Activated CD4-positive, alpha-beta T cell treated with anti-CD3 and anti-CD28 coated beads, Interleukin-2, Interleukin-6, amounts not matched to agents 100 ng/mL and 50 ng/mL, durations not matched to agents 16 hours and 8 hours (primary cell): ENCODE measurements around the gene CDKAL1.

Experiments used
- DNase-seq: peaks from one replicate; pipeline ENCODE4 v3.0.0-alpha.2; 2020

Gene CDKAL1

GRCh38 chr6:21158149-21158548 is 623.9 kb downstream of the CDKAL1 start:
- no peak for DNase-seq

DNA sequence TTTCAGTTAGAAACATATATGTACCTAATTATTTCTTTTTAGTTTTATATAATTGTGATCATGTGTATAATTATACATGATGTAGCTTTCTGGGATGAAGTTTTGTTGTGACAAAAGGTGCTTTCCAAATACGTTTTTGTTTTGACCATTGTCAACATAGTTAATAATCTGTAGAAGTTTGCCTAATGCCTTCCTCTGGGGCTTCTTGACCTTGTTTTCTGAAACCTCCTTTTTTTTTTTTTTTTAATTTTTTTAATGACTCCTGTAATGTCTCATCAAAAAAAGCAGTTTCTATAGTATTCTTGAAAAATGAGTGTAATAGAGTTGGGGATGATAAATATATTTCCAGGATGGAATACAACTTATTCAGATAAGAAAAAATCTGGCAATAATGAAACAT is 624.6 kb downstream of the CDKAL1 start:
- DNase-seq = no peak

DNA sequence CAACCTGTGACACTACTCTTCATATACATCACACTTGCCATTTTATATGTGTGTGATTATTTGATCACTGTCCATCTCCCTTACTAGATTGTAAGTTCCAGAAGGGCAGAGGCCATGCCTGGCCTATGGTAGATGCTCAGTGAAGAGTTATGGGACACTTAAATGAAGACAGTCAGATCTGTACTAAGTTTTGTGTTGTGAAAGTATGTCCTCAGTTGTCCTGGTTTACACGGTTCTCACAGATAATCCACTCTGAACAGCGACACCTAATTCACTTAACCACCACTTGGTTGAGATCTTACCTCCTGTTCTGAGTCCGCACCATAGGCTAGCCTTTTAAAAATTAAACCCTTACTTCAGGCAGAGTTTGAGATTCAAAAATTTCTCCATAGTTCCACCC is 625.2 kb downstream of the CDKAL1 start:
- DNase-seq = no peak

DNA sequence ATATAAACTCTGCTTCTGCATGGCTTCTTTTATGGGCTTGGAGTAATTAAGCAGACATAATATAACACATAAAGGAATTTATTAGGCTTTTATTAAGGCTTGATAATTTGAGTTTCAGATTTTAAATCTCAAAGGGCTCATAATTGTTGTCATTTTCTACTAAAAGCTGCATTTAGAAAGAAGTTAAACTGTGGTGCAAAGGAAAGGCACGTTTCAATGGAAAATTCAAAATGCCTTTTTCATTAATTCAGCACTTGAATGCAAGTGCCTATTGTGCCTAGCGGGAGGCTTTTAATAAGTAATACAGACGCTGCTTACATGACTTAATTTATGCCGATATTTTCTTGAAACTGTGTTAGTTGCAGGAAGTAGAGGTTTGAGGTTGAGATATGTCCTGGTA is 627.5 kb downstream of the CDKAL1 start:
- no peak for DNase-seq

DNA sequence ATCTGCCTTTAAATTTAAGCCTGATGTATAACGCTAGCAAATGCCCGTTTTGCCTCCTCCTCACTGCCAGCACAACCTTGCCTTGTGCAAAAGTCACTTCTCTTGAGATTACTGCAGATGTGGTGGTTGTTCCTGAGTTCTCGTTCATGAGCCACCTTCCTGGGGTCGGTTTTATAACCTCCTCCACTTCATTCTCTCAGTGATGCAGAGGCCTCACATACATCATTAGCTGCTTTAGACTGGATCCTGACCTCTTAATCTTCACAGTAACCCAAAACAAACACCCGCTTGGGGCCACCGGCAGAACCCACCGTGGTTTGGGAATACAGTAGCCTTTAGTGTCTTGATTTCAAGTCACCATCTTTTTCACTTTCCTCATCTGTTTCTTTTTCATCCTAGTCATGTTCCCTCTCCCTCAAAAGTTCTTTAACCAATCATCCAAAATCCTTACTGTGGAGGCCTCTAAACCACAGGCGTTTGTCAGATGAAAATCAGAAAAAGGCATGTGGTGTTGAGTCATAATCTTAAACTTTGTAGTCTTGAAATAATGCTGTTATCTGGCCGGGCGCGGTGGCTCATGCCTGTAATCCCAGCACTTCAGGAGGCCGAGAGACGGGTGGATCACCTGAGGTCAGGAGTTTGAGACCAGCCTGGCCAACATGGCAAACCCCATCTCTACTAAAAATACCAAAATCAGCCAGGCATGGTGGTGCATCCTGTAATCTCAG is 629.0 kb downstream of the CDKAL1 start:
- no peak for DNase-seq

DNA sequence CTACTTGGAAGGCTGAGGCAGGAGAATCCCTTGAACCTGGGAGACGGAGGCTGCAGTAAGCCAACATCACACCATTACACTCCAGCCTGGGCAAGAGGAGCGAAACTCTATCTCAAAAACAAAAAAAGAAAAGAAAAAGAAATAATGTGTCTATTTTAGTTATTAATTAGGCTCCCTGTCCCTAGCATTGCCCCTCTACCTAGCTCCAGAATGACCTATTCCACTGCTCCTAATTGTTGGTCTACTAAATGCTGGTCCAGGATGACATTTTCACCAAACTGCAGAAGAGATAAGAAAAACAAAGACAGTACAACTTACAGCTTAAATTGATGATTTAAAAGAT is 629.6 kb downstream of the CDKAL1 start:
- DNase-seq = no peak

GRCh38 chr6:21164768-21165326 is 630.6 kb downstream of the CDKAL1 start:
- DNase-seq = peak; percentile 50

DNA sequence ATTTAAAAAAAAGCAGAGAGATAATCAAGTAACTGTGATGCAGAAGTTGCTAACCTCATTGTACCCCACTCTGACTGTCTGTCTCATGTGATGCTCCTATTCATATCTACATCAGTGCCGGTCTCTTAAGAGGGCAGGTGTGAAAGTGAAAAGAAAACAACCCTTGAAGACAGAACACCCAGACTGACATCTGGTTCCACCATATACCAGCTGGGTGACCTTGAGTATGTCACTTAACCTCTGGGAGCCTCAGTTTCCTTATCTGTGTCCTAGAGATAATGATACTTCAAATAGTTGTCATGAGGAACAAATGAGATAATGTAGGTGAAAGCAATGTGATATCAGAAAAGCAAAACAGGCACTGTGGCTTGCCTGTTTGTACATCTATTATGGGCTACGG is 632.5 kb downstream of the CDKAL1 start:
- no peak for DNase-seq

GRCh38 chr6:21167790-21168189 is 633.5 kb downstream of the CDKAL1 start:
- DNase-seq = no peak

DNA sequence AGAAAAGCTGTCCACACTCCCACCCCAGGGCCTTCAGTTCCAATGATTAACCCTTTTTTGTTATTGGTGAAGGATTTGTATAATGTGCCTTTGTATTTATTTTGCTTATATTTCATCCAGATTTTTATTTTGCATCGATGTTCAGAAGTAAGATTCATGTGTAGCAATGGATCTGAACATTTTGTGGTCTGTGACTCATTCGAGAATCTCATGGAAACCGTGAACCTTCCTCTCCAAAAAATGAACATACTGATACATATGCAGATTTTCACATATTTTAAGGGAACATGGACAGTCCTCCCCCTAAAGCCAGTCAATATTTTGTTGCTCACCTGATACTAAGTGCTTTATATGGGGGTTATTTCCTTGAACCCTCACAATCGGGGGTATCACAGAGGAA is 637.5 kb downstream of the CDKAL1 start:
- no peak for DNase-seq

- DNase-seq = no peak
These were observed 638.8 kb downstream of the CDKAL1 start for GRCh38 chr6:21173031-21173430.

- DNase-seq = no peak
These were observed 639.4 kb downstream of the CDKAL1 start for GRCh38 chr6:21173678-21174077.

DNA sequence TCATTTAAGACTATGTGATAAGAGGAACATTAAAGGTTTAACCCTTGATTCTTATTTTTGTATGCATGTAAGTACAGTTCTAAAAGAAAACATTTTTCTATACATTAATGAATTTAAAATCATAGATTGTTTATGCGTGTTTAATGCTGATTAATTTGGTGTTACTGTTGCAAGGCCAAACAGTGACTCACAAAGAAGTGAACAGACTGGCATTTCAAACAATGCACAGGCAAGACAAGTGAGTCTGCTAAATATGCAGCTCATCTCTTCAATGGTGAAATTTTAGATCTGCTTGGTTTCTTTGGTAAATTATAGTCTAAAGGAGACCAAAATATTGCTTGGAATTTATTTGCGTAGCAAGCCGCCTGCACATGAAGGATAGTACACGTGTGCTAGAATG is 641.9 kb downstream of the CDKAL1 start:
- DNase-seq = no peak

- DNase-seq = peak; percentile 43
These were observed 645.9 kb downstream of the CDKAL1 start for GRCh38 chr6:21180155-21180554.

- DNase-seq = no peak
These were observed 646.6 kb downstream of the CDKAL1 start for GRCh38 chr6:21180800-21181337.

DNA sequence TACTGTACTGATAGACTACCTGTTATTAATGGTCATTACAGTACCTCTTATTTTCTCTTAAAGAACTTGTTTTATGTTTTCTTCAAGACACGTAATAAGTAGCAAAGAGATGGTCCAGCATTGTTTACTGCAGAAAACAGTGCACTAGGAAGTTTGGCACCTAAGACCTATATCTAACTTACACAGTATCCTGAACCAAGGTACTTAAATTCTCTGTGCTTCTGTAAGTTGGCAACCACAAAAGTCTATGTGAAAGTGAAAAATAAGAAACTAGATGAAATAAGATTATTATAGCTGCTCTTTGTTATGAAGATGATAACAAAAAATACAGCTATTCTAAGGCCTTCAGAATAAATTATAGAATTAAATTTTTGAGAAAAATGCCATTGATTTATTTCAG is 647.6 kb downstream of the CDKAL1 start:
- no peak for DNase-seq

DNA sequence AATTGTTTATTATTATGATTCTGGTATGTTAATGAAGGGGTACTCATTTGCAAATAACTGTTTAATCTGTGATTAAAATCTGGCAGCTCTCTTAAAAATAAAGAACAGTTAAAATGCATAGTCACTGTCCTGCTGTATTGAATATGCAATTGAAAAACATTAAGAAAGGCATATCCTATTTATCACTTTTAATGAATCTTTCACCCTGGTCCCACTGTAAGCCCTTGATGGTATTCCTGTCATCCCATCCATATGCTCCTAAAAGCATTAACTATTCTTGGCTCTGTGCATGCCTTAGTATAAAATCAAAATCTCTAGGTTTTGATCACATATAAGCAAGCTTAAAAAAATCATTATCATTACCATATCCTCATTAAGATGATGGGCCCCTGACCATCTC is 648.3 kb downstream of the CDKAL1 start:
- DNase-seq = no peak

GRCh38 chr6:21185861-21186478 is 651.7 kb downstream of the CDKAL1 start:
- DNase-seq = no peak

DNA sequence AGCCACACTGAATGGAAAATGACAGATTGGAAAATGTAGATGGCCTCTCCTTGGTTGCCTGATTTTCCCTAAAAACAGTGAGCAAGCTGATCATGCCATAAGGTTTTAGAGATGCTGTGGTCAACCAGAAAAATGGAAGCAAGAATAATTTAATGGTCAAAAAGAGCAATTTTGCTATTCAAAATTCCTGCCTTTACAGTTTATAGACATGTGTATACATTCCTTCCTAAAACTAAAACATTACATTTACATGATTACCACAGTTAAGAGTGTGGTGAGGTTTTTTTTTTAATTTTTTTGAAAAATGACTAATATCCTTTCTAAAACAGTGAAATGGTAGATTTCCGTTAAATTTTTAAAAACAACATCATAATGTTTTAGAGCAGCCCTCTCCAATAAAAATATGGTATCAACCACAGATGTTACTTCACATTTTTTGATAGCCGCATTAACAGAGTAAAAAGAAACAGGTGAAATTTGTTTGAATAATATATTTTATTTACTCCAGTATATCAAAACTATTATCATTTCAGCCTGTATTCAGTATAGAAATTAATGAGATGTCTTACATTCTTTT is 652.3 kb downstream of the CDKAL1 start:
- DNase-seq = no peak

DNA sequence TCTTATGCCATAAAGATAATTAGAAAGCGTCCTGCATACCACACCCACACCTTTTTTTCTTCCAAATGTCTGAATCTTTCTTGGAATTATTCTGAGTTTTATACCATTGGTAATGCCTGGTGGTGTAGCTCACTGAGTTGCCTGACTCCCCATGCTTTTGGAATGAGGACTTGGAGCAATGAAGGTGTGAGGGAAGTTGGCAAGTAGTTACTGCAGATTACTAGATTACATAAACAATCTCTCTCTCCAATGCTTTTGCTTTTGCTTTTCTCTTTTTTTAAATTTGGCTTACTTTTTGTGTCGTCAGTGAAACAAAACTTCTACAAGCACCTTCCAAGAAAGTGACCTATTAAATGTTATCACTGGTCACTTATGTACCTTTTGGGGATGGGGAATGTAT is 653.2 kb downstream of the CDKAL1 start:
- DNase-seq = no peak

GRCh38 chr6:21188505-21189223 is 654.4 kb downstream of the CDKAL1 start:
- no peak for DNase-seq

- DNase-seq = no peak
These were observed 655.5 kb downstream of the CDKAL1 start for GRCh38 chr6:21189759-21190158.

DNA sequence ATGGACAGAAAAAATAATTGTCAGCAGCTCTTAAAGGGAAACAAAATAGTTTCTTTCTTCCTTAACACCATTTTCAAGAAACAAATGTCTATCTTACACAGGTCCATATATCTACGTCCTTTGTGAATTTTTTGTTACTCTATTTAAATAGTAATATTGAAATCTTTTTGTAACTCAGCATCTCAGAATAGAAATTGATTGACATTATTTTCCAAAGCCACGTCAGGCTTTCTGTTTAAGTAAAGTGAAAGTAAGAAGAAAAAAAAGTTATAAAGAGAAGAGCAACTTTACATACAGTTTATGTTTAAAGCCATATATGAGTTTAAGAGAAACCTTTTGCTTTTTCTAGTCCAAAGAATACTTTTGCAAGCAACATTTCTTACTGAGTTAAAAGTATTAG is 656.4 kb downstream of the CDKAL1 start:
- DNase-seq = peak; percentile 27
